Uterus (tissue), 4 donors: ENCODE measurements around the gene C3orf38. TPM values are rescaled to one million over a fixed set of nuclear protein-coding genes. Genes with fewer than 3 reads are reported as not detected.
A peak's percentile ranks its signal among the peaks of the same experiment; 100 is the strongest.

ENCODE experiments used
- DNase-seq, 2 donors: peaks; one replicate each; pipeline ENCODE4 v3.0.0-alpha.2; 2019 to 2020
- H3K27ac ChIP-seq, 2 donors: fragments of 200-600 bp; sonication (generic); 1 replicate in 1 of 2; 2 replicates in 1 of 2; pipeline ENCODE4 v1.5.1; 2016 to 2018
- H3K27me3 ChIP-seq, 2 donors: fragments of 200-600 bp; sonication (generic); one replicate each; pipeline ENCODE4 v1.5.1; 2018 to 2019; ENCODE audit warnings: control low read depth in 1 of 2
- H3K36me3 ChIP-seq, 2 donors: fragments of 200-600 bp; sonication (generic); one replicate each; pipeline ENCODE4 v1.5.1; 2019; ENCODE audit warnings: control low read depth in 1 of 2
- H3K4me1 ChIP-seq, 2 donors: fragments of 200-600 bp; sonication (generic); one replicate each; pipeline ENCODE4 v1.5.1; 2018 to 2019; ENCODE audit warnings: control low read depth in 1 of 2
- H3K4me3 ChIP-seq, 2 donors: fragments of 200-600 bp; sonication (generic); 1 replicate in 1 of 2; 2 replicates in 1 of 2; pipeline ENCODE4 v1.5.1; 2018 to 2019; ENCODE audit warnings: mild to moderate bottlenecking in 1 of 2
- H3K9me3 ChIP-seq, 2 donors: fragments of 200-600 bp; sonication (generic); one replicate each; pipeline ENCODE4 v1.5.1; 2019; ENCODE audit warnings: control low read depth in 1 of 2
- POLR2A ChIP-seq, 2 donors: fragments of 450-650 bp; IDR thresholded peaks; one replicate each; pipeline ENCODE4 v1.6.1; 2016; ENCODE audit warnings: antibody characterized with exemption in 2 of 2, mild to moderate bottlenecking in 1 of 2, moderate library complexity in 1 of 2
- intact Hi-C: fragments of 100-400 bp; cut with DNase I; formaldehyde crosslinking; loops from one replicate; pipeline ENCODE4 v1.15.1; 2023; ENCODE audit warnings: low total_unique reads
- total RNA-seq, 4 donors: library from RNA; depleted of rRNA in 3 of 4; stranded (reverse); fragments of >200 nt in 3 of 4; gene quantifications; one replicate each; pipeline versions ENCODE4 v1.1.0 to v1.2.4, GENCODE V29; 2014 to 2023
- TF ChIP-seq, protein P1 (sequence below), 4 experiments: fragments of 200-600 bp in 2 of 4; fragments of 450-650 bp in 2 of 4; sonication (generic) in 2 of 4; IDR thresholded peaks; one replicate each; pipeline ENCODE4 v1.5.1; 2016 to 2019; ENCODE audit warnings: antibody characterized with exemption in 4 of 4, mild to moderate bottlenecking in 2 of 4, moderate library complexity in 1 of 4
- donor health status: DM: yes; HTN: yes; CAD: no.

Gene C3orf38
- total RNA-seq = 10 to 100 TPM in 3 of 4 donors, 1 to 10 TPM in 1; 6.9 to 60.2 (median 19.0) TPM

DNA sequence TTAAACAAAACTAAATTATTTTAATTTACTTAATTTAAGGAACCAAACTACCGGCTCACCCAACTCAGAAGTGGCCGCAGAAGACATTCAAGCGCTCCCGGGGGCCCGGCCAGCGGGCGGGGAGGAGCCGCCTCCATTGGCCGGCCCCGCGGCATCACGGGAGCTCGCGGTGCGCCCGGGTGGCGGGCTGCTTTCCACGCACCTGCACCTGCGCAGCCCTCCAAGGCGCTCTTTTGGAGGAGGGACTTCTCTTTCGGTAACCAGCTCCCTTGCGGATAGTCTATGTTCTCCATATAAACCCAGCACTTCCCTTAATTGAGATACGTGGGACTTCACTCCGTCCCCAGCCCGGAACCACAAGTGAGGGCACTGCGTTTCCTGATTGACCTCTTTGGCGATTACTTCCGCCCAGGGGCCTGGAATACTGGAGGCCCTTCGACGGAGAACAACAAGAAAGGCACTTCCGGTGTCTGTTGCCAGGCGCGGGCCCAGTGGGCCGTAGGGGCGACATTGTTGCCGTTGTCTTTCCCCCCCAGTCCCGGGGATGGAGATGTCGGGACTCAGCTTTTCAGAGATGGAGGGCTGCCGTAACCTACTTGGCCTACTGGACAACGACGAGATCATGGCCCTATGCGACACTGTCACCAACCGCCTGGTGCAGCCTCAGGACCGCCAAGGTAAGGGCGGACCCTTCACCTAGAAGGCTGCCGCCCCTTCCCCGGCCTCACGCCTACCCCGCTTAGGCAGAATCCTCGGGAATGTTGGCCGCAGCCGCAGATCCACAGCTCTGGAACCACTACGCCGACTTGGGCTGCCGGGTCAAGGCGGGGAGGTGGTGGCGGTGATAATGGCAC is at the start of gene C3orf38:
TSS of gene C3orf38 (plus strand) at position 451 of the 854 bp plus-strand sequence. CDS start at position 545, 94 bp downstream.
- peak within 1 kb of the TSS; percentile 90 to 96 for H3K27ac ChIP-seq
- peak within 1 kb of the TSS; percentile 92 to 96 for H3K4me3 ChIP-seq
- no peaks in the 10 kb centered on the region for H3K27me3 ChIP-seq
- peak in 1 of 2 donors; percentile 25 for TF ChIP-seq POLR2A (IDR thresholded peaks at IDR 0.05)
- TF ChIP-seq, protein P1, sequence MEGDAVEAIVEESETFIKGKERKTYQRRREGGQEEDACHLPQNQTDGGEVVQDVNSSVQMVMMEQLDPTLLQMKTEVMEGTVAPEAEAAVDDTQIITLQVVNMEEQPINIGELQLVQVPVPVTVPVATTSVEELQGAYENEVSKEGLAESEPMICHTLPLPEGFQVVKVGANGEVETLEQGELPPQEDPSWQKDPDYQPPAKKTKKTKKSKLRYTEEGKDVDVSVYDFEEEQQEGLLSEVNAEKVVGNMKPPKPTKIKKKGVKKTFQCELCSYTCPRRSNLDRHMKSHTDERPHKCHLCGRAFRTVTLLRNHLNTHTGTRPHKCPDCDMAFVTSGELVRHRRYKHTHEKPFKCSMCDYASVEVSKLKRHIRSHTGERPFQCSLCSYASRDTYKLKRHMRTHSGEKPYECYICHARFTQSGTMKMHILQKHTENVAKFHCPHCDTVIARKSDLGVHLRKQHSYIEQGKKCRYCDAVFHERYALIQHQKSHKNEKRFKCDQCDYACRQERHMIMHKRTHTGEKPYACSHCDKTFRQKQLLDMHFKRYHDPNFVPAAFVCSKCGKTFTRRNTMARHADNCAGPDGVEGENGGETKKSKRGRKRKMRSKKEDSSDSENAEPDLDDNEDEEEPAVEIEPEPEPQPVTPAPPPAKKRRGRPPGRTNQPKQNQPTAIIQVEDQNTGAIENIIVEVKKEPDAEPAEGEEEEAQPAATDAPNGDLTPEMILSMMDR (IDR thresholded peaks at IDR 0.05) = no peak
- peaks cover 7 to 8% of the 10 kb centered on the region in 2 donors for H3K4me1 ChIP-seq
- no peaks in the 10 kb centered on the region for H3K36me3 ChIP-seq
- intact Hi-C loops = no loop called here
- peak; percentile 84 to 85 for DNase-seq
- no peaks in the 10 kb centered on the region for H3K9me3 ChIP-seq

DNA sequence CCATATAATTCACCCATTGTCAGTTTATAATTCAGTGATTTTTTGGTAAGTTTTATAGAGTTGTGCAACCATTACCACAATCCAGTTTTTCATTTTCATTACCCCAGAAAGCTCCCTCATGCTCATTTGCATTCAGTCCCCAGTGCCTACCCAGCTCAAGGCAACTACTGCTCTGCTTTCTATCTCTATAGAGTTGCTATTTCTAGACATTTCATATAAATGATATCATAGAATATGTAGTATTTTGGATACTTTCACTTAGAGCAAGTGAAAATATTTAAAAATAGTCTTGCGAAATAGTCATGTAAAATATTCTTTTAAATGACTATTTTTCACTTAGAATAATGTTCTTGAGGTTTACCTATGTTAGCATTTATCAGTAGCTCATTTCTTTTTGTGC is 48.6 kb upstream of the C3orf38 start:
- H3K4me1 ChIP-seq = no peaks in the 10 kb centered on the region
- H3K9me3 ChIP-seq = no peaks in the 10 kb centered on the region
- no peak overlapping the region for H3K27ac ChIP-seq
- H3K36me3 ChIP-seq = no peaks in the 10 kb centered on the region
- H3K4me3 ChIP-seq = no peak overlapping the region
- TF ChIP-seq, protein P1 (IDR thresholded peaks at IDR 0.05) = no peak
- TF ChIP-seq POLR2A (IDR thresholded peaks at IDR 0.05) = no peak
- H3K27me3 ChIP-seq = no peaks in the 10 kb centered on the region
- intact Hi-C loops = no loop called here
- DNase-seq = no peak

DNA sequence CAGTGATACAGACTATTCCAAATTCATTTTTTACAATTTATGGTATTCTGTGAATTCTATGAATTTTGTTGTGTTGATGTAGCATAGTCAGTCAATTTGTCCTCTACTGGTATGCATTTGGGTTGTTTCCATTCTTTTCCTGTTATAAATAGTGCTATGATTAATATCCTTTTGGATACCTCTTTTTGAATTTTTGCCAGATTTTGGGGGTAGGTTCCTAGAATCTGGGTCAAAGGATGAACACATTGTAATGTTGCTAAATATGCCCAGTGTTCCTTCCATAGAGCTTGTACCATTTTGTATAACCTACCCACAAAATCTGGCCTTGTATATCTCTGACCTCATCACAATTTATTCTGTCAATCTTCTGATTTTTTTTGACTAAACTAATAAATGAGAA is 44.4 kb upstream of the C3orf38 start:
- TF ChIP-seq, protein P1 (IDR thresholded peaks at IDR 0.05) = no peak
- no peak for TF ChIP-seq POLR2A (IDR thresholded peaks at IDR 0.05)

DNA sequence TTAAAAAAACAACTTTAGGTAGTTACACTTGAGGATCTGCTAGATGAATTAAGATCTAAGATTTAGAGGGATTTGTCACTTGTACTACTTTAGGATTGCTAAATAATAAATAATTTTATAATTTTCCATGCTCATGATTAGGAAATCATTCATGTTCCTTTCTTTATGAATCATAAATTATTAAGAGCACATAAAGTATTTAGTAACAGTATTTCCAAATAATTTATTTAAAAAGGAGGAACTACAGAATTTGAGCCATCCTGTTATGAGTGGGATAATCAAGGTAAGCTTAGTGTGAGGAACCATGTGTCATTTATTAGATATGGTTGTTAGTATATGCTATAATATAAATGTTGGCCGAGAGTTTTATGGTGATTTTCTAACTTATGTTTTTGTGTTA is 37.5 kb upstream of the C3orf38 start:
- Histone ChIP-seq H3K4me1 (no peaks in the 10 kb centered on the region), H3K9me3 (no peaks in the 10 kb centered on the region), H3K27ac (no peak overlapping the region), H3K36me3 (no peaks in the 10 kb centered on the region), H3K4me3 (no peak overlapping the region), H3K27me3 (no peaks in the 10 kb centered on the region)
- intact Hi-C loops = no loop called here
- DNase-seq = no peak
- TF ChIP-seq POLR2A (IDR thresholded peaks at IDR 0.05) = no peak
- TF ChIP-seq, protein P1 (IDR thresholded peaks at IDR 0.05) = no peak

More for the DNA sequence above, 44.4 kb upstream of the C3orf38 start:
- Histone ChIP-seq H3K9me3 (no peaks in the 10 kb centered on the region), H3K27ac (no peak overlapping the region), H3K36me3 (no peaks in the 10 kb centered on the region), H3K4me1 (no peaks in the 10 kb centered on the region), H3K27me3 (no peaks in the 10 kb centered on the region), H3K4me3 (no peak overlapping the region)
- intact Hi-C loops = no loop called here
- DNase-seq = no peak
